ES-I3 (cell line): ENCODE measurements around the gene PPP1R14D.

ENCODE experiments used
- H3K36me3 ChIP-seq: 2 replicates; pipeline ENCODE4 v1.6.1; 2013; ENCODE audit warnings: mild to moderate bottlenecking, low read length, control low read depth, moderate library complexity; ENCODE audit not compliant: insufficient read depth
- H3K4me1 ChIP-seq: 2 replicates; pipeline ENCODE4 v1.6.1; 2013; ENCODE audit warnings: mild to moderate bottlenecking, control low read depth, low read length; ENCODE audit not compliant: insufficient read depth
- H3K9ac ChIP-seq: 2 replicates; pipeline ENCODE4 v1.6.1; 2013; ENCODE audit warnings: low read depth, mild to moderate bottlenecking, low read length, moderate library complexity
- H3K9me3 ChIP-seq: 2 replicates; pipeline ENCODE4 v1.6.1; 2013; ENCODE audit warnings: mild to moderate bottlenecking, low read length, moderate library complexity; ENCODE audit not compliant: control insufficient read depth, insufficient read depth

The PPP1R14D gene

GRCh38 chr15:40792394-40792793 is 36.1 kb downstream of the PPP1R14D start:
- Histone ChIP-seq H3K9ac (no peak overlapping the region), H3K36me3 (no peaks in the 10 kb centered on the region), H3K4me1 (peaks cover 10% of the 10 kb centered on the region), H3K9me3 (no peaks in the 10 kb centered on the region)

- no peaks in the 10 kb centered on the region for H3K36me3 ChIP-seq
- no peak overlapping the region for H3K9ac ChIP-seq
- H3K4me1 ChIP-seq, result peaks cover 8% of the 10 kb centered on the region
- no peaks in the 10 kb centered on the region for H3K9me3 ChIP-seq
Observed at GRCh38 chr15:40790718-40791117, 37.8 kb downstream of the PPP1R14D start.

DNA sequence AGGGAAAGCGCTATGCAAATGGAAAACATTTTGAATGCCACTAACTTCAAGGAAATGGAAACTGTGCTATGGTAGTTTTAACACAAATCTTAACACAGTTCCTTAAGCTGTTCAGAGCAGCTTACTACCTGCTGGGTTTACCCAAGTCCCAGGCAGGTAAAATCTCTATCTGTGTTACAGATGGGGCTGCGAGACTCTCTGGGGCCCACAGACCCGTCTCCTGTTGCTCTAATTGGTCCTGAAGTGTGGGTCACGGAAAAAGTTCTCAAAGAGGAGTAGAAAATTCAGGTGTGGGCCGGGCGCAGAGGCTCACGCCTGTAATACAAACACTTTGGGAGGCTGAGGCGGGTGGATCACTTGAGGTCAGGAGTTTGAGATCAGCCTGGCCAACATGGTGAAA is 38.5 kb downstream of the PPP1R14D start:
- no peaks in the 10 kb centered on the region for H3K9me3 ChIP-seq
- H3K9ac ChIP-seq, result no peak overlapping the region
- H3K36me3 ChIP-seq, result no peaks in the 10 kb centered on the region
- H3K4me1 ChIP-seq, result peaks cover 8% of the 10 kb centered on the region

- Histone ChIP-seq H3K9ac (no peak overlapping the region), H3K36me3 (no peaks in the 10 kb centered on the region), H3K4me1 (peaks cover 8% of the 10 kb centered on the region), H3K9me3 (no peaks in the 10 kb centered on the region)
Observed at GRCh38 chr15:40789119-40789518, 39.4 kb downstream of the PPP1R14D start.

DNA sequence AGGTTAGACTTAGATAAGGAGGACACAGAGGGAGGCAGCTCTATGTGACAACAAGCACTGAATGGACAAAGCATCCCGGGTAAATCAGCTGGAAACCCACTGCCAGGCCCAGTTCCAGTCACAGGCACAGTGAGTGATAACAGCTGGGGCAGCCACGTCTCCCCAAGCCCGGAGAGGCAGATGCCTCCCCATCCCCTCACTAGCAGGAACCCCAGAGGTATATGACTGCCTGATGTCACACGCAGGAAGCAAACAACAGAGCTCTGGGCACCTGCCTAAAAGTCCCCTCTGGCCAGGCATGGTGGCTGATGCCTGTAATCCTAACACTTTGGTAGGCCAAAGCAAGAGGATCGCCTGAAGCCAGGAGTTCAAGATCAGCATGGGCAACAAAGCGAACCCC is 40.5 kb downstream of the PPP1R14D start:
- H3K4me1 ChIP-seq, result peaks cover 8% of the 10 kb centered on the region
- no peaks in the 10 kb centered on the region for H3K36me3 ChIP-seq
- H3K9ac ChIP-seq, result no peak overlapping the region
- no peaks in the 10 kb centered on the region for H3K9me3 ChIP-seq

DNA sequence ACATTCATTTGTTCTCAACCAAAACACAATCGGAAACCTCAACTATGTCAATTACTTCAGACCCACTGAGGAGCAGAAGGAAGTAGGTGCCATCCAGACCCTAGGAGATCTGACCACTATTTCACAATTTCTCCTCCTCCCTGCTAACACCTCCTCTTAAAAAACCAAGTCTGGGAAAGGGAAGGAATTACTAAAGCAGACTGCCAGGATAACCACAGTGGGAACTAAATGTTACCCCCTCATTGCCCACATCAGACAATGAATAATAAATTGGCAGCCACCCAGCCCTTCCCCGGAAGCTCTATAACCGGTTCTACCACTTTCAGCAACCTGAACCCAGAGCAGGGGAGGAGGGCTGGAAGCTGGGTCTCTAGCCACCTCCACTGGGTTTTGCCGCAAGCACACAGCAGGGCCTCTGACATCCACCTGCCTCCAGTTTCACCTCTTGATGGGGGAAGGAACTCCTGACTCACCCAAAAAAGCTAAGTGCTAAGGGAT is 41.1 kb downstream of the PPP1R14D start:
- no peaks in the 10 kb centered on the region for H3K36me3 ChIP-seq
- no peaks in the 10 kb centered on the region for H3K9me3 ChIP-seq
- H3K9ac ChIP-seq, result no peak overlapping the region
- H3K4me1 ChIP-seq, result peaks cover 8% of the 10 kb centered on the region

GRCh38 chr15:40785814-40786213 is 42.7 kb downstream of the PPP1R14D start:
- Histone ChIP-seq H3K36me3 (no peaks in the 10 kb centered on the region), H3K4me1 (peaks cover 8% of the 10 kb centered on the region), H3K9me3 (no peaks in the 10 kb centered on the region), H3K9ac (no peak overlapping the region)

DNA sequence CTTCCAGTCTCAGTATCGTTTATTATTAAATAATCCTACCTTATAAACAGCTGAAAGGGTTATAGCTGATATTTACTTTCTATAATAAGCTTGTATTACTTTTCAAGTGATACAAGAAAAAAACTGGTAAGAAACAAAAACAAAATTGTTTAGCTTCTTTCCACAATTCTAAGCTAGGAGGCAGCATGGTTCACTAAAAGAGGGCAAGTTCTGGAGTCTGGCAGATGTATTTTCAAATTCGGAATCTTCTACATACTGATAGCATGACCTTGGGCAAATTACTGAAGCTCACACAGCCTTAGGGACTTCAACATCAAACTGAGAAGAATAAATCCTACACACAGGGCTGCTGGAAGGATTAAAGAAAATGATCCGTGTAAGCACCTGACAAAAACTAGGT is 43.3 kb downstream of the PPP1R14D start:
- H3K4me1 ChIP-seq, result peaks cover 8% of the 10 kb centered on the region
- H3K9ac ChIP-seq, result no peak overlapping the region

DNA sequence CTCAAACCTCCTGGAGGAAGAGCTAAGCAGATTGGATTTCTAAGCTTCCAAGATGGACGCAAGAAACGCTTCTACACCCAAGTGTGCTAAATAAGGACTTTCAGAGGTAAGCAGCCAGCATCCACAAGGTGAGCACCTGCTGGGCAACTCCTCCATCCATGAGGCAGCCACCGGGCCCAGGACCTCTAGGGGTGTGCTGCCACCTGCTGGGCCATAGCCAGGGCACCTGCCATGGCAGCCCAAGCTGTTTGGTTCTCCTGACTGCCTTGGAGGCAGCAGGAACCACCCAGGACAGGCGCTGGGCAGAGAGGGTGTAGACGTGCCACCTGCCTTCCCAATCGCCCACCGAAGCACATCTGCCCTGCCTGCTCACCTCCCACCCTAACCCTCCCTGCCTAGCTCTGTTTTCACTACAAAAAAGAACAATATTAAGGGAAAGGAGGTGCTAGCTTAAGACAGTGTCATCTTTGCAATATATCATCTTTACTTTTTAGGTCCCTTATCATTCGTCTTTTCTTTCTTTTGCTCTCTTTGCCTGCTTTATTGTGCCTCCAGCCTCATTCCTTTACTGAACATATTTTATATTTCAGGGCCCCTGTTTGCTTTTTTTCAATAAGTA is 45.8 kb downstream of the PPP1R14D start:
- H3K9ac ChIP-seq, result no peak overlapping the region
- H3K4me1 ChIP-seq, result peaks cover 8% of the 10 kb centered on the region; the same call in 1 of the 2 replicates
- H3K36me3 ChIP-seq, result peaks cover 4% of the 10 kb centered on the region; the same call in 1 of the 2 replicates
- no peaks in the 10 kb centered on the region for H3K9me3 ChIP-seq

More for the DNA sequence above, 43.3 kb downstream of the PPP1R14D start:
- no peaks in the 10 kb centered on the region for H3K36me3 ChIP-seq
- H3K9me3 ChIP-seq, result no peaks in the 10 kb centered on the region

GRCh38 chr15:40776537-40777141 is 51.9 kb downstream of the PPP1R14D start:
- Histone ChIP-seq H3K9me3 (no peaks in the 10 kb centered on the region), H3K9ac (no peak overlapping the region), H3K4me1 (no peaks in the 10 kb centered on the region), H3K36me3 (peaks cover 4% of the 10 kb centered on the region; the same call in 1 of the 2 replicates)

DNA sequence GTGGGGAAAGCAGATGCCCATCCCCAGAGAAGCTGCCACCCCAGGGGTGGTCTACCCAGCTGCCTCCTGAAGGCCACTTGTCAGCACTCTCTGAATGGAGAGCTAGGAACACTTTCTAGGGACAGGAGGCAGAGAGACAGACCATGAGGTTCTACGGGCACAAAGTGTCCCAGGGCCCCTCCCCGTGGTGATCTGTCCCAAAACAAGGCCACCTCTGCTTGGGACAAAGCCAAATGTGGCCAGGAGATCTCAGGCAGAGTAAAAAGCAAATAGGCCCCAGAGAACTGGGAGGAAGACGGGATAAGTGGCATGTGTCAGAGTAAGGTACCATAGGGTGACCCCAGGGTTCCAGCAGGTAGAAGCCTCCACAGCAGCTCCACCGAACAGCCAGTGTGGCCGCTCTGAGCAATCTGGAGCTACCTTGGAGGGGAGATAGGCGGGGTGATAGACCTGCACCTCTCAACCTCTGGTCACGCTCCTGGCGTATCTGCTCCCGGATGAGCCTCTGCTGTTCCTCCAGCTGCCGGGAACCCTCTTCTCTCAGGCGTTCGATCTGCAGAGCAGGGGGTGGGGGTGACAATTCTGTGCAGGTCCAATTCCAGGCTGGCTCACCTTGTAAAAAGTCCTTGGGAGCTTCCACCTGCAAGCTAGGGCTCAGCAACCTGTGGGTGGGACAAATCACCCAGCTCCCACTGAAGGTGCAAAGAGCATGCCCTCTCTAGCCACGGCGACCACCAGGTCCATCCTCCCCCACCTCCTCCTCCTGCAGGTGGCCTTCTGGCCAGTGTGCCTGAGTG is 52.6 kb downstream of the PPP1R14D start:
- Histone ChIP-seq H3K36me3 (peaks cover 4% of the 10 kb centered on the region; the same call in 1 of the 2 replicates), H3K4me1 (no peaks in the 10 kb centered on the region), H3K9ac (no peak overlapping the region)

GRCh38 chr15:40775007-40775406 is 53.5 kb downstream of the PPP1R14D start:
- H3K9me3 ChIP-seq, result no peaks in the 10 kb centered on the region
- H3K9ac ChIP-seq, result no peak overlapping the region
- peaks cover 4% of the 10 kb centered on the region; the same call in 1 of the 2 replicates for H3K36me3 ChIP-seq
- peaks cover 4% of the 10 kb centered on the region; the same call in 1 of the 2 replicates for H3K4me1 ChIP-seq

More for the DNA sequence above, 52.6 kb downstream of the PPP1R14D start:
- no peaks in the 10 kb centered on the region for H3K9me3 ChIP-seq

GRCh38 chr15:40773902-40774301 is 54.6 kb downstream of the PPP1R14D start:
- Histone ChIP-seq H3K9me3 (no peaks in the 10 kb centered on the region), H3K4me1 (peaks cover 11% of the 10 kb centered on the region; the same call in 1 of the 2 replicates), H3K9ac (no peak overlapping the region), H3K36me3 (peaks cover 4% of the 10 kb centered on the region; the same call in 1 of the 2 replicates)

GRCh38 chr15:40773496-40773895 is 55.0 kb downstream of the PPP1R14D start:
- H3K9me3 ChIP-seq, result no peaks in the 10 kb centered on the region
- peaks cover 2% of the 10 kb centered on the region; the same call in 1 of the 2 replicates for H3K36me3 ChIP-seq
- H3K4me1 ChIP-seq, result peaks cover 11% of the 10 kb centered on the region; the same call in 1 of the 2 replicates
- H3K9ac ChIP-seq, result no peak overlapping the region
